Endothelial cell of umbilical vein (primary cell): Measurements from ENCODE around the gene STOML1. TPM values are rescaled to one million over a fixed set of nuclear protein-coding genes. Genes with fewer than 3 reads are reported as not detected.

Source experiments
- BruUV-seq: library from RNA; stranded (reverse); fragments of 400-500 nt; replicated peaks from 2 replicates; lab custom pipeline; 2021; lab: Mats Ljungman, UMichigan
- CTCF ChIA-PET: fragments of 300-600, 350-600 bp; sonication (Branson Sonifier 250); formaldehyde crosslinking; loops from one replicate; lab custom pipeline; 2021; ENCODE audit warnings: antibody characterized with exemption, inconsistent platforms; lab: Charles Lee
- POLR2A ChIA-PET: fragments of 300-600, 350-600 bp; sonication (Branson Sonifier 250); formaldehyde crosslinking; loops from one replicate; lab custom pipeline; 2021; ENCODE audit warnings: antibody characterized with exemption, inconsistent platforms; lab: Charles Lee
- DNase-seq: peaks from one replicate; pipeline ENCODE4 v3.0.0-alpha.2; 2011; ENCODE audit warnings: low read depth, low spot score
- FAIRE-seq: peaks from 2 replicates; lab custom pipeline; 2011; peaks lifted over from hg19 to GRCh38; lab: Jason Lieb, UNC
- H2AFZ ChIP-seq: 2 replicates; pipeline ENCODE4 v1.6.0; 2012; ENCODE audit warnings: low read depth, low read length, control low read depth, inconsistent platforms
- H3K27ac ChIP-seq: 2 replicates; pipeline ENCODE4 v1.5.1; 2011; ENCODE audit warnings: low read depth, mild to moderate bottlenecking, control low read depth, low read length, moderate library complexity; ENCODE audit not compliant: insufficient read depth
- H3K27me3 ChIP-seq, 2 experiments: 2 replicates each; pipeline versions ENCODE4 v1.6.0 to v1.6.1; 2011; ENCODE audit warnings: low read length in 2 of 2, mixed read lengths in 1 of 2; ENCODE audit not compliant: control insufficient read depth in 2 of 2, insufficient read depth in 2 of 2
- H3K36me3 ChIP-seq, 2 experiments: 2 replicates in 1 of 2; 3 replicates in 1 of 2; pipeline ENCODE4 v1.5.1; 2011; ENCODE audit warnings: low read length in 2 of 2, mild to moderate bottlenecking in 1 of 2, moderate library complexity in 1 of 2; ENCODE audit not compliant: control insufficient read depth in 2 of 2, insufficient read depth in 2 of 2; ENCODE audit errors: extremely low read depth in 1 of 2
- H3K4me1 ChIP-seq: 3 replicates; pipeline ENCODE4 v1.5.1; 2011; ENCODE audit warnings: mild to moderate bottlenecking, low read length; ENCODE audit not compliant: control insufficient read depth, insufficient read depth; ENCODE audit errors: extremely low read depth
- H3K4me2 ChIP-seq: 2 replicates; pipeline ENCODE4 v1.6.1; 2011; ENCODE audit warnings: low read length, control low read depth, mixed read lengths; ENCODE audit not compliant: insufficient read depth
- H3K4me3 ChIP-seq, 3 experiments: fragments of 200-600 bp in 1 of 3; sonication (generic), shearing (Covaris generic) in 1 of 3; replicated peaks in 1 of 3; 2 replicates each; pipeline ENCODE4 v1.5.1; 2011 to 2016; ENCODE audit warnings: control low read depth in 3 of 3, low read length in 3 of 3, mild to moderate bottlenecking in 2 of 3, inconsistent platforms in 1 of 3, low read depth in 1 of 3, moderate library complexity in 1 of 3; ENCODE audit not compliant: insufficient read depth in 1 of 3
- H3K79me2 ChIP-seq: 2 replicates; pipeline ENCODE4 v1.6.0; 2012; ENCODE audit warnings: low read length, inconsistent platforms; ENCODE audit not compliant: control insufficient read depth, insufficient read depth
- H3K9ac ChIP-seq: replicated peaks from 2 replicates; pipeline ENCODE3; 2011; ENCODE audit warnings: low read length, control low read depth; ENCODE audit not compliant: insufficient read depth; ENCODE audit errors: extremely low read depth
- H3K9me1 ChIP-seq: replicated peaks from 3 replicates; pipeline ENCODE4 v1.6.0; 2011; ENCODE audit warnings: mild to moderate bottlenecking, low read length; ENCODE audit not compliant: control insufficient read depth, insufficient read depth; ENCODE audit errors: extremely low read depth
- H3K9me3 ChIP-seq: replicated peaks from 2 replicates; pipeline ENCODE4 v1.5.1; 2012; ENCODE audit warnings: low read length, inconsistent platforms; ENCODE audit not compliant: control insufficient read depth, insufficient read depth
- H4K20me1 ChIP-seq: replicated peaks from 2 replicates; pipeline ENCODE3; 2011; ENCODE audit warnings: mild to moderate bottlenecking, low read length; ENCODE audit not compliant: control insufficient read depth, insufficient read depth; ENCODE audit errors: extremely low read depth
- EZH2 ChIP-seq: IDR thresholded peaks from 2 replicates; pipeline ENCODE4 v1.6.1; 2012; ENCODE audit warnings: borderline replicate concordance, low read depth, mild to moderate bottlenecking, moderate library complexity, low read length, inconsistent platforms; ENCODE audit not compliant: severe bottlenecking
- FOS ChIP-seq: IDR thresholded peaks from 2 replicates; pipeline ENCODE4 v1.6.1; 2011; ENCODE audit warnings: mild to moderate bottlenecking, low read length, moderate library complexity, borderline replicate concordance; ENCODE audit not compliant: insufficient read depth
- GATA2 ChIP-seq: IDR thresholded peaks from 2 replicates; pipeline ENCODE4 v1.7.0; 2011; ENCODE audit warnings: low read depth, mild to moderate bottlenecking, moderate library complexity, mixed read lengths, low read length; ENCODE audit not compliant: insufficient read length, insufficient read depth
- JUN ChIP-seq: IDR thresholded peaks from 2 replicates; pipeline ENCODE4 v1.6.1; 2011; ENCODE audit warnings: borderline replicate concordance, low read depth; ENCODE audit not compliant: insufficient read length, insufficient read depth
- MYC ChIP-seq: IDR thresholded peaks from one replicate; pipeline ENCODE4 v1.6.1; 2011; ENCODE audit warnings: mild to moderate bottlenecking, low read depth, low read length
- POLR2A ChIP-seq: IDR thresholded peaks from 2 replicates; pipeline ENCODE4 v1.6.1; 2012; ENCODE audit warnings: low read depth, mild to moderate bottlenecking, control low read depth, low read length
- POLR2AphosphoS5 ChIP-seq: IDR thresholded peaks from 2 replicates; pipeline ENCODE4 v1.6.1; 2012; ENCODE audit warnings: low read depth, mild to moderate bottlenecking, control low read depth, low read length, moderate library complexity; ENCODE audit not compliant: insufficient read depth
- dilution Hi-C: fragments of 300-500 bp; cut with MboI; formaldehyde crosslinking; loops from one replicate; pipeline ENCODE4 v1.15.0; 2019; ENCODE audit warnings: low sequenced_read_pairs; ENCODE audit not compliant: extremely low pct_ligation_motif_present
- intact Hi-C: fragments of 100-400 bp; cut with micrococcal nuclease; formaldehyde crosslinking; loops from one replicate; pipeline ENCODE4 v1.10.0; 2022
- polyA plus RNA-seq, 4 experiments: library from polyadenylated mRNA; depleted of rRNA in 3 of 4; stranded (reverse) in 3 of 4; unstranded in 1 of 4; fragments of >200 nt; gene quantifications; 2 replicates each; pipeline versions ENCODE4 v1.2.1 to v1.2.3, GENCODE V29; 2011 to 2012; ENCODE audit warnings: missing spikeins in 1 of 4
- total RNA-seq: library from RNA; stranded (reverse); gene quantifications from 2 replicates; pipeline ENCODE4 v1.2.3, GENCODE V29; 2021

The STOML1 gene
- total and polyA plus RNA-seq, 2 donors (not counting 3 experiments of a cell fraction or from before 2014, with no cell fraction given) = 12.9 to 15.4 TPM

- H2AFZ ChIP-seq = no peak overlapping the region
- no peaks in the 10 kb centered on the region for H3K9me1 ChIP-seq
- H3K79me2 ChIP-seq = no peaks in the 10 kb centered on the region
- no peaks in the 10 kb centered on the region for H3K27me3 ChIP-seq
- BruUV-seq = no TSS peak
- POLR2A ChIA-PET = no interaction called here
- DNase-seq (no peak), FAIRE-seq (no peak)
- H3K27ac ChIP-seq = no peak overlapping the region
- H3K9me3 ChIP-seq = no peaks in the 10 kb centered on the region
- no peaks in the 10 kb centered on the region for H4K20me1 ChIP-seq
- H3K36me3 ChIP-seq = no peaks in the 10 kb centered on the region
- H3K4me2 ChIP-seq = no peak overlapping the region
- dilution Hi-C loops = no loop called here
- CTCF ChIA-PET = interaction anchor here (0.7 to 1.9 kb wide), 5 partner anchors 9 to 149 kb away, joined by 4 to 9 read pairs (median 4); partner anchors contain the start of gene PML
- H3K4me3 ChIP-seq = no peak overlapping the region
- H3K9ac ChIP-seq = no peak overlapping the region
- intact Hi-C loops = no loop called here
- H3K4me1 ChIP-seq = peaks cover 56% of the 10 kb centered on the region
- TF ChIP-seq POLR2AphosphoS5 (no peak), EZH2 (no peak), GATA2 (no peak), MYC (no peak), POLR2A (no peak), JUN (no peak), FOS (no peak)
Observed at GRCh38 chr15:73985101-73985873, 6.8 kb downstream of the STOML1 start.
